ENCODE measurements around the gene ACOT7.

DNA sequence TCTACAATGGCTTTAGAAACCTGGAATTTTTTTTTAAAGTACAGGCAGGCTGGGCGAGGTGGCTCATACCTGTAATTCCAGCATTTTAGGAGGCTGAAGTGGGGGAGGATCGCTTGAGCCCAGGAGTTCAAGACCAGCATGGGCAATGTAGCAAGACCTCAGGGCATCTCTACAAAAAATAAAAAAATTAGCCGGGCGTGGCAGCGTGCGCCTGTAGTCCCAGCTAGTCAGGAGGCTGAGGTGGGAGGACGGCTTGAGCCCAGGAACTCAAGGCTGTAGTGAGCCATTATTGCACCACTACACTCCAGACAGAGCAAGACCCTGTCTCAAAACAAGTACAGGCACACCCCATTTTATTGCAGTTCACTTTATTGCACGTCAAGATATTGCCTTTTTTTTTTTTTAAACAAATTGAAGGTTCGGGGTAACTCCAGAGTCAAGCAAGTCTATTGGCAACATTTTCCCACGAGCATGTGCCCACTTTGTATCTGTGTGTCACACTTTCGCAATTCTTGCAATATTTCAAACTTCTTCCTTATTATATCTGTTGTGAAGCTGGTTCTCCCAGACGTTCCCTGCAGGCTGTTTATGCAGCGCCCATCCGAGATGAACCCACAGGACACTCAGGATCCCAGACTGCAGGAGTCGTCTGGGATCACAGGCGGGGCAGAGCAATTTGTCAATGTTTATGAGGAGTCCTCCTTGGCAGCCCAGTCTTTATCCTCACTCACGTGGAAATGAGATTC is 21.5 kb upstream of the ACOT7 start:
- TF ChIP-seq, protein P1, sequence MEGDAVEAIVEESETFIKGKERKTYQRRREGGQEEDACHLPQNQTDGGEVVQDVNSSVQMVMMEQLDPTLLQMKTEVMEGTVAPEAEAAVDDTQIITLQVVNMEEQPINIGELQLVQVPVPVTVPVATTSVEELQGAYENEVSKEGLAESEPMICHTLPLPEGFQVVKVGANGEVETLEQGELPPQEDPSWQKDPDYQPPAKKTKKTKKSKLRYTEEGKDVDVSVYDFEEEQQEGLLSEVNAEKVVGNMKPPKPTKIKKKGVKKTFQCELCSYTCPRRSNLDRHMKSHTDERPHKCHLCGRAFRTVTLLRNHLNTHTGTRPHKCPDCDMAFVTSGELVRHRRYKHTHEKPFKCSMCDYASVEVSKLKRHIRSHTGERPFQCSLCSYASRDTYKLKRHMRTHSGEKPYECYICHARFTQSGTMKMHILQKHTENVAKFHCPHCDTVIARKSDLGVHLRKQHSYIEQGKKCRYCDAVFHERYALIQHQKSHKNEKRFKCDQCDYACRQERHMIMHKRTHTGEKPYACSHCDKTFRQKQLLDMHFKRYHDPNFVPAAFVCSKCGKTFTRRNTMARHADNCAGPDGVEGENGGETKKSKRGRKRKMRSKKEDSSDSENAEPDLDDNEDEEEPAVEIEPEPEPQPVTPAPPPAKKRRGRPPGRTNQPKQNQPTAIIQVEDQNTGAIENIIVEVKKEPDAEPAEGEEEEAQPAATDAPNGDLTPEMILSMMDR (IDR thresholded peaks at IDR 0.05) = no peak
- TF ChIP-seq TCF7L2 (IDR thresholded peaks at IDR 0.05; ENCODE audit: low read depth, low read length) (no peak), REST (IDR thresholded peaks at IDR 0.05; ENCODE audit: insufficient read depth in 1 of 2, low read depth in 2 of 2, low read length in 1 of 2) (no peak), SIN3A (IDR thresholded peaks at IDR 0.05; ENCODE audit: borderline replicate concordance, insufficient read depth, low read depth, low read length) (no peak)

Measured in Panc1 (cell line).